HL-60 (cell line): Measurements from ENCODE around the gene IL23R.

Experiments used
- CTCF ChIP-seq: IDR thresholded peaks from one replicate; pipeline ENCODE4 v1.5.1; 2011; ENCODE audit warnings: low read length, control low read depth, inconsistent platforms; ENCODE audit not compliant: insufficient read depth
- POLR2AphosphoS5 ChIP-seq: IDR thresholded peaks from 2 replicates; pipeline ENCODE4 v1.6.1; 2012; ENCODE audit warnings: low read depth

- TF ChIP-seq CTCF (no peak), POLR2AphosphoS5 (no peak)
Measured at GRCh38 chr1:67170751-67171573, 4.7 kb downstream of the IL23R start.
